AG09319 (cell line): Measurements from ENCODE around the gene SYCP2L.
"Not testable (repeated sequence)": the region's sequence is repeated elsewhere in the genome, so short reads cannot be mapped to it uniquely, and the experiment has no call there.

Experiments used
- DNase-seq: peaks from one replicate; pipeline ENCODE4 v3.0.0-alpha.2; 2010; ENCODE audit warnings: low read depth; ENCODE audit errors: extremely low read depth
- TF ChIP-seq, protein P1 (sequence below): IDR thresholded peaks from 2 replicates; pipeline ENCODE4 v1.5.1; 2011; ENCODE audit warnings: low read depth, mild to moderate bottlenecking, inconsistent platforms, low read length, moderate library complexity

Gene SYCP2L

DNA sequence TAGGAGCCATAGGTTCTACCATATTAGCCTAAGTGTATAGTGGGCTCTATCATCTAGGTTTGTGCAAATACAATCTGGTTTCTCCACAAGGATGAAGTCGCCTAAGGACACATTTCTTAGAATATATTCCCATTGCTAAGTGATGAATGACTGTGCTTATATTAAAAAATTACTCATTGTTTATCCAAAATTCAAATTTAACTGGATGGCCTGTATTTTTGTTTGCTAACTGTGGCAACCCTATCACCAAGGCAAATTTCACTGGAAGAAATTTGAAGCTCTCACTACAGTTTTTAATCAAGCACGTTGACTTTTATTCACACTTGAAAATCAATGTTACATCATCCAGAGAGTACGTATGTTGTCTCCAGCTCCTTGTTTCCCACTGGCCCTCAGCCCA lies 18.9 kb upstream of the SYCP2L start:
- no peak for DNase-seq
- TF ChIP-seq, protein P1, sequence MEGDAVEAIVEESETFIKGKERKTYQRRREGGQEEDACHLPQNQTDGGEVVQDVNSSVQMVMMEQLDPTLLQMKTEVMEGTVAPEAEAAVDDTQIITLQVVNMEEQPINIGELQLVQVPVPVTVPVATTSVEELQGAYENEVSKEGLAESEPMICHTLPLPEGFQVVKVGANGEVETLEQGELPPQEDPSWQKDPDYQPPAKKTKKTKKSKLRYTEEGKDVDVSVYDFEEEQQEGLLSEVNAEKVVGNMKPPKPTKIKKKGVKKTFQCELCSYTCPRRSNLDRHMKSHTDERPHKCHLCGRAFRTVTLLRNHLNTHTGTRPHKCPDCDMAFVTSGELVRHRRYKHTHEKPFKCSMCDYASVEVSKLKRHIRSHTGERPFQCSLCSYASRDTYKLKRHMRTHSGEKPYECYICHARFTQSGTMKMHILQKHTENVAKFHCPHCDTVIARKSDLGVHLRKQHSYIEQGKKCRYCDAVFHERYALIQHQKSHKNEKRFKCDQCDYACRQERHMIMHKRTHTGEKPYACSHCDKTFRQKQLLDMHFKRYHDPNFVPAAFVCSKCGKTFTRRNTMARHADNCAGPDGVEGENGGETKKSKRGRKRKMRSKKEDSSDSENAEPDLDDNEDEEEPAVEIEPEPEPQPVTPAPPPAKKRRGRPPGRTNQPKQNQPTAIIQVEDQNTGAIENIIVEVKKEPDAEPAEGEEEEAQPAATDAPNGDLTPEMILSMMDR: no peak

DNA sequence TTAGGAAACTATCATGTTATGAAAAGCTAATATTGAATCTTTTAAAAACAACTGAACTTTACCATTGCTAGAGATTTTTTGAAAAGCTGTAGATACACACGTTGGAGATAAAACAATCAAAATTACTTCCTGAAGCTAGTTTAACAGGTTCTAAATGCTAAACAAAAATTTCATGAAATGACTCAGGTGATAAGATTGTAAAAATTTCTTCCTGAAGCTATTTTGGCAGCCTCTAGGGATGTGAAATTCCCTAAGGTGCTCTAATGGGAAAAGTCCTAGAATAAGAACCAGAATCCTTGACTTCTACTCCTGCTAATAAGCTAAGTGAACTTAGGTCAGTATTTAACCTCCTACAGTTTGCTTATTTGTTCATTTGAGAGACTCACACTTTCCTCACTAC lies 13.5 kb upstream of the SYCP2L start:
- TF ChIP-seq, protein P1: no peak
- no peak for DNase-seq

DNA sequence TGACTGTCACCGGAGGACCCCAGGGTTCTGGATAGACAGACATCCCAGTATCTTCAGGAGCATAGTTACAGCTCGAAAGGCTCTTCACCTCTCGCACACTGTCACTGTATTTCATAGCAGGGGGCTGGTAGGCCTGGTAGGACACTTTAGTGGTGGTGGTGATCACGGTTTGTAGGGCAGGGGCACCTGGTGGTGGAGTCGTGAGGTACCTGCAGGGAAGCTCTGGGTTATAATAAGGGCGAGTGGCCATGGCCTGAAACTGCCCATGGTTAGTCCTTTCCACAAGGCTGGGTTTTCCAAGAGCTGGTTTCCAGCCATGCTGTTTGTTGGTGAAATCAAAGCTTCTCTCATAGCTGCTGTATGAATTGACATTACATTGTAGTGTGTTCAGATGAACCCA lies 12.6 kb upstream of the SYCP2L start:
- TF ChIP-seq, protein P1: no peak
- DNase-seq: no peak

DNA sequence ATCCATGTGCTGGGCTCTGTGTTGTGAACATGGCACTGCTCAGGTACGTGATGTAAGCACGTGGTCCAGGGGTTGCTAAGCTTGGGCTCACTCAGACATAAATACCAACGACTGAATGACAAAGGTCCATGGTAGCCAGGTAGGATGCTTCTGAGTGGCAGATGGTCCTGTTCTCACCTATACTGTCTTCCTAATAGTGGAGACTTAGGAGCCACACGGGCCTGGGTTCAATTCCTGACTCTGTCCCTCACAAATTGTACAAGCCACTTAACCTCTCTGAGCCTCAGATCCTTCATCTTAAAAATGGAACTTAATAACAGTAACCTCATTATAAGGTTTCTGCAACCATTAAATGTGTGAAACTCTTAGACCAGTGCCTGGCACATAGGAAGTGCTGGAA lies 11.8 kb upstream of the SYCP2L start:
- DNase-seq: no peak
- TF ChIP-seq, protein P1: no peak

DNA sequence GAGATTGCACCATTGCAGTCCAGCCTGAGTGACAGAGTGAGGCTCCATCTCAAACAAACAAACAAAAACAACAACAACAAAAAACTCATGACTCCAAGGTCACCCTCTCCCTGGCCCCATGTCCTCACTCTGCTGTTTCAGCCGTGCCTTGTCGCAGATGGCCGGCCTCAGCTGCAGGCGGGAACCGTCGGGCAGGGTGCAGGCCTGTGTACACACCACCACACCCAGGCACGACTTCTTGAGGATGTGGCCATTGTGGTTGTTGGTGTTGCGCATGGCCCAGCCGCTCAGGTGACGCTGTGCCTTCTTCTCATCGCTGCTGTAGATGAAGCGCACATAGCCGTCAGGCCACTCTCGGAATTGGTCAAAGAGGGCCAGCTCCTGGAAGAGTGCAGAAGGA lies 9.8 kb upstream of the SYCP2L start:
- DNase-seq: no peak
- TF ChIP-seq, protein P1: no peak

DNA sequence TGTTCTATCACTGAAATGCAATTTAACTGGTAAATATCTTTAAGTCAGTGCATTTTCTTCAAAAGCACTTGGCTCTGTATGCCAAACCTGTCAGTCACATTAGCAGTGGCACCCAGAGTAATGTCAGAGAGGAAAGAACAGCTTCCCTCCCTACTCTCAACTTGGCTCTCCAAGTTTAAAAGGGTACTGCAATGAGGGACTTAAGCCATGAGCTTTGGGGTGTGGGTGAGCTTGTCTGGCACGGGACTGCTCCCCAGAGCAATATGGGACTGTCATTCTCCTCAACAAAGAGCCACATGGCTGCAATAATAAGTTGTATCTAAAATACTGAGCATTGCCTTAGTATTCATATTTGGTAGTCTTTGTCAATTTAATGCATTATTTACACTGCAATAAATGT lies 9.0 kb upstream of the SYCP2L start:
- TF ChIP-seq, protein P1: no peak
- DNase-seq: no peak

DNA sequence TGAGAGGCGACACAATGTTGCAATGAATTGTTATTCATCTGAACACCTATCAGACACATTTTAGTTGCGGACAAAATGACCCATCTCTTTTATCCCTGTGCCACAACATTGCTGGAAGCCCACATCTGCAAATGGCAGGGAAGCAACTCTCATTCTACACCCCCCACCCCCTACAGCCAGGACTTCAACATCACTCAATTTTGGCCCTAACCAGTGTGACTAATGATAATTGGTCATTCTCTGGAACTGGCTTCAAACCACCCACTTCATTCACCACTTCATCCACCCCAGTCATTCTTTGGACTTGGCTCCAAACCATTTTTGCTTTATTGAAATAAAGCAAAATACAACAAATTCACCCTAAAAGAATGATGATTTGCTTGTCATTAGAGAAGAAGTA lies 6.5 kb upstream of the SYCP2L start:
- no peak for DNase-seq
- TF ChIP-seq, protein P1: no peak

DNA sequence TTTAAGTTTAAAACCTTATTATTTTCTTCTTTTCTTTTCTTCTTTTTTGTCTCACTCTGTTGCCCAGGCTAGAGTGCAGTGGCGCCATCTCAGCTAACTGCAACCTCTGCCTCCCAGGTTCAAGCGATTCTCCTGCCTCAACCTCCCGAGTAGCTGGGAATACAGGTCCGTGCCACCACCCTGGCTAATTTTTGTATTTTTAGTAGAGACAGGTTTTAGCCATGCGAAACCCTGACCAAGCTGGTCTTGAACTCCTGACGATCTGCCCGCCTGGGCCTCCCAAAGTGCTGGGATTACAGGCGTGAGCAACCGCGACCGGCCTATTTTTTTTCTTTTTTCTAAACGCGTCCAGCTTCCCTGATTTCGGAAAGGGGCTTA lies 4.6 kb upstream of the SYCP2L start:
- DNase-seq: not testable (repeated sequence)
